CD14-positive monocyte (primary cell): ENCODE measurements around the gene MAST4. TPM values are rescaled to one million over a fixed set of nuclear protein-coding genes. Genes with fewer than 3 reads are reported as not detected.

ENCODE experiments used
- DNase-seq, 3 donors: peaks; one replicate each; pipeline ENCODE4 v3.0.0-alpha.2; 2011 to 2022
- H2AFZ ChIP-seq: 2 replicates; pipeline ENCODE4 v1.6.0; 2012; ENCODE audit warnings: mild to moderate bottlenecking, low read depth, low read length, inconsistent platforms; ENCODE audit not compliant: insufficient read depth, poor library complexity, severe bottlenecking
- H3K27ac ChIP-seq, 2 donors: 1 replicate in 1 of 2; 2 replicates in 1 of 2; pipeline ENCODE4 v1.5.1; 2012 to 2013; ENCODE audit warnings: low read length in 2 of 2, control low read depth in 1 of 2, inconsistent platforms in 1 of 2, low read depth in 1 of 2, mild to moderate bottlenecking in 1 of 2
- H3K27me3 ChIP-seq, 2 donors: one replicate each; pipeline versions ENCODE4 v1.6.0 to v1.6.1; 2011 to 2013; ENCODE audit warnings: low read length in 2 of 2; ENCODE audit not compliant: control insufficient read depth in 2 of 2, insufficient read depth in 2 of 2
- H3K36me3 ChIP-seq, 2 donors: replicated peaks in 1 of 2; 1 replicate in 1 of 2; 2 replicates in 1 of 2; pipeline versions ENCODE4 v1.5.1 to v1.6.1; 2012 to 2013; ENCODE audit warnings: low read length in 2 of 2, control low read depth in 1 of 2, inconsistent platforms in 1 of 2, mild to moderate bottlenecking in 1 of 2; ENCODE audit not compliant: insufficient read depth in 2 of 2, control insufficient read depth in 1 of 2
- H3K4me1 ChIP-seq, 2 donors: 1 replicate in 1 of 2; 2 replicates in 1 of 2; pipeline versions ENCODE4 v1.5.1 to v1.6.1; 2012 to 2013; ENCODE audit warnings: low read length in 2 of 2, control low read depth in 1 of 2, inconsistent platforms in 1 of 2, mild to moderate bottlenecking in 1 of 2, moderate library complexity in 1 of 2; ENCODE audit not compliant: insufficient read depth in 2 of 2, control insufficient read depth in 1 of 2
- H3K4me2 ChIP-seq: replicated peaks from 2 replicates; pipeline ENCODE3; 2012; ENCODE audit warnings: low read length, moderate library complexity, mild to moderate bottlenecking; ENCODE audit not compliant: poor library complexity, severe bottlenecking; ENCODE audit errors: extremely low read depth
- H3K4me3 ChIP-seq, 3 experiments: fragments of 200-600 bp in 1 of 3; sonication (generic) in 1 of 3; replicated peaks in 1 of 3; 1 replicate in 2 of 3; 2 replicates in 1 of 3; pipeline ENCODE4 v1.5.1; 2011 to 2013; ENCODE audit warnings: low read length in 3 of 3, mild to moderate bottlenecking in 3 of 3, control low read depth in 2 of 3, low read depth in 2 of 3, inconsistent platforms in 1 of 3, moderate library complexity in 1 of 3
- H3K79me2 ChIP-seq: 2 replicates; pipeline ENCODE4 v1.6.0; 2012; ENCODE audit warnings: mild to moderate bottlenecking, control low read depth, inconsistent platforms, low read length, moderate library complexity; ENCODE audit not compliant: insufficient read depth
- H3K9ac ChIP-seq: 2 replicates; pipeline ENCODE4 v1.6.0; 2017; ENCODE audit warnings: low read length, mild to moderate bottlenecking; ENCODE audit not compliant: insufficient read depth, poor library complexity, severe bottlenecking
- H3K9me3 ChIP-seq, 2 donors: replicated peaks in 1 of 2; 1 replicate in 1 of 2; 2 replicates in 1 of 2; pipeline versions ENCODE4 v1.5.1 to v1.6.1; 2012 to 2013; ENCODE audit warnings: low read length in 2 of 2, control low read depth in 1 of 2; ENCODE audit not compliant: control insufficient read depth in 1 of 2, insufficient read depth in 1 of 2
- H4K20me1 ChIP-seq: 2 replicates; pipeline ENCODE4 v1.6.0; 2012; ENCODE audit warnings: mild to moderate bottlenecking, low read length, control low read depth, moderate library complexity; ENCODE audit not compliant: insufficient read depth
- H3K27ac Mint-ChIP-seq, 7 donors: one replicate each; pipeline ENCODE4 v1.8.0; 2020; ENCODE audit warnings: mild to moderate bottlenecking in 7 of 7, mixed read lengths in 7 of 7, moderate library complexity in 6 of 7, inconsistent platforms in 2 of 7
- H3K27me3 Mint-ChIP-seq, 3 donors: one replicate each; pipeline ENCODE4 v1.8.0; 2021 to 2022; ENCODE audit warnings: low read depth in 3 of 3, mild to moderate bottlenecking in 3 of 3, mixed read lengths in 3 of 3, moderate library complexity in 3 of 3, inconsistent platforms in 1 of 3
- H3K36me3 Mint-ChIP-seq, 2 donors: one replicate each; pipeline ENCODE4 v1.8.0; 2020; ENCODE audit warnings: mixed read lengths in 2 of 2, inconsistent platforms in 1 of 2, mild to moderate bottlenecking in 1 of 2
- H3K4me1 Mint-ChIP-seq: one replicate; pipeline ENCODE4 v1.8.0; 2020; ENCODE audit warnings: mild to moderate bottlenecking, mixed read lengths
- H3K4me3 Mint-ChIP-seq, 2 donors: one replicate each; pipeline ENCODE4 v1.8.0; 2020; ENCODE audit warnings: mild to moderate bottlenecking in 2 of 2, mixed read lengths in 2 of 2, moderate library complexity in 1 of 2
- H3K9me3 Mint-ChIP-seq, 7 donors: one replicate each; pipeline ENCODE4 v1.8.0; 2020 to 2022; ENCODE audit warnings: mixed read lengths in 7 of 7, mild to moderate bottlenecking in 6 of 7, moderate library complexity in 6 of 7, inconsistent platforms in 2 of 7
- WGBS: methylation state at CpG from one replicate; pipeline ENCODE4 v1.1.5; 2013; ENCODE audit warnings: missing lambda C conversion rate; ENCODE audit not compliant: insufficient coverage; 5-methylcytosine and 5-hydroxymethylcytosine counted together
- intact Hi-C, 2 donors: fragments of 100-400 bp; cut with micrococcal nuclease; formaldehyde crosslinking; loops; one replicate each; pipeline versions ENCODE4 v1.15.0 to v1.15.1; 2023
- polyA plus RNA-seq, 3 donors: library from polyadenylated mRNA; depleted of rRNA in 1 of 3; unstranded in 2 of 3; stranded (reverse) in 1 of 3; fragments of 300-500 nt in 2 of 3; fragments of >200 nt in 1 of 3; fragmentation: Illumina TruSeq in 2 of 3; gene quantifications; 1 replicate in 2 of 3; 2 replicates in 1 of 3; pipeline ENCODE4 v1.2.3, GENCODE V29; 2012 to 2021
- TF ChIP-seq, protein P1 (sequence below): fragments of 200-600 bp; IDR thresholded peaks from one replicate; pipeline ENCODE4 v1.8.0; 2022; ENCODE audit warnings: antibody characterized with exemption, mild to moderate bottlenecking

The MAST4 gene
- polyA plus RNA-seq, 3 donors: 0.03 to 0.24 TPM; not detected in 1

DNA sequence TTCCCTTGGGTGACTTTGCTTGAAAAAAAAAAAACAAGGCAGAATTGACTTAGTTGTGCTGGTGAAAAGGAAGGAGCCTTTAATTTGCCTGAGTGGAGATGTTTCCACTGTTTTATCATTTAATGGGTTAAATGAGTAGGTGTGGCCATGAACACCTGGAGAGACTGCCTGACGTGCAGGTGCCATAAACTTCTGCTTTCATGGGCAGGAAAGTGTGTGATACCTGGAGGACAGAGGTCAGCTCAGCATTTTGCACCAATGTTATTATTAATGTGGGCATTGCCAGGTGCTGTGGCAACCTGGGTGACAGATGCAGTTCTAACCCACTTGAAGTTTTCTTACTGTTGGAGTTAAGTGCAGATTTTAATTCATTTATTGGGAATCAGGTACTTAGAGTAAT lies 455.0 kb downstream of the MAST4 start:
- Mint-ChIP-seq H3K27ac (no peak overlapping the region), H3K4me1 (peaks cover 14% of the 10 kb centered on the region), H3K27me3 (no peaks in the 10 kb centered on the region), H3K9me3 (no peaks in the 10 kb centered on the region), H3K4me3 (no peak overlapping the region), H3K36me3 (no peaks in the 10 kb centered on the region)
- H3K9ac ChIP-seq: no peak overlapping the region
- H2AFZ ChIP-seq: no peak overlapping the region
- no peaks in the 10 kb centered on the region for H3K9me3 ChIP-seq
- 89% methylated on average over 1 of the region's 1 CpG for WGBS
- H3K27ac ChIP-seq: no peak overlapping the region
- H4K20me1 ChIP-seq: no peaks in the 10 kb centered on the region
- no peaks in the 10 kb centered on the region for H3K27me3 ChIP-seq
- no peak overlapping the region for H3K4me2 ChIP-seq
- intact Hi-C loops: no loop called here
- H3K79me2 ChIP-seq: no peaks in the 10 kb centered on the region
- H3K4me1 ChIP-seq: no peaks in the 10 kb centered on the region
- H3K4me3 ChIP-seq: no peak overlapping the region
- no peak for DNase-seq
- no peaks in the 10 kb centered on the region for H3K36me3 ChIP-seq
- TF ChIP-seq, protein P1, sequence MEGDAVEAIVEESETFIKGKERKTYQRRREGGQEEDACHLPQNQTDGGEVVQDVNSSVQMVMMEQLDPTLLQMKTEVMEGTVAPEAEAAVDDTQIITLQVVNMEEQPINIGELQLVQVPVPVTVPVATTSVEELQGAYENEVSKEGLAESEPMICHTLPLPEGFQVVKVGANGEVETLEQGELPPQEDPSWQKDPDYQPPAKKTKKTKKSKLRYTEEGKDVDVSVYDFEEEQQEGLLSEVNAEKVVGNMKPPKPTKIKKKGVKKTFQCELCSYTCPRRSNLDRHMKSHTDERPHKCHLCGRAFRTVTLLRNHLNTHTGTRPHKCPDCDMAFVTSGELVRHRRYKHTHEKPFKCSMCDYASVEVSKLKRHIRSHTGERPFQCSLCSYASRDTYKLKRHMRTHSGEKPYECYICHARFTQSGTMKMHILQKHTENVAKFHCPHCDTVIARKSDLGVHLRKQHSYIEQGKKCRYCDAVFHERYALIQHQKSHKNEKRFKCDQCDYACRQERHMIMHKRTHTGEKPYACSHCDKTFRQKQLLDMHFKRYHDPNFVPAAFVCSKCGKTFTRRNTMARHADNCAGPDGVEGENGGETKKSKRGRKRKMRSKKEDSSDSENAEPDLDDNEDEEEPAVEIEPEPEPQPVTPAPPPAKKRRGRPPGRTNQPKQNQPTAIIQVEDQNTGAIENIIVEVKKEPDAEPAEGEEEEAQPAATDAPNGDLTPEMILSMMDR: no peak

DNA sequence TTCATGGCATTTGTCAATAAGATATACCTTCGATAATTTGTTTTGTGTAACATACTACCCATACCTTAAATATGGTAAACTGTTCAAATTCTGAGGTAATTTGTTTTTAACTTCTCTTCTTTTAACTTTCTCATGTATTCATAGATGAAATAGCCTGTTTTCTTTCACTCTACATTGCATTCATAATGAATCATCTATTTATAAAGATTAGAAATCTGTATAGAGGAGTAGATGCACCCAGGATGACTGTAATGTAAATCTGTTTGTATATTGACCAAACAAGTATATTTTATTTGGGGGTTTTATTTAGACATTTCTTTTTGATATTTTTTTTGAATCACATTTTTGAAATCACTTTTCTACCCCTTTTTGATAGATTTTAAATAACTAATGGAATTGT lies 455.8 kb downstream of the MAST4 start:
- no peak overlapping the region for H3K27ac ChIP-seq
- H3K4me3 Mint-ChIP-seq: no peak overlapping the region
- intact Hi-C loops: no loop called here
- H3K27me3 ChIP-seq: no peaks in the 10 kb centered on the region
- H3K36me3 ChIP-seq: no peaks in the 10 kb centered on the region
- no peaks in the 10 kb centered on the region for H3K4me1 ChIP-seq
- H3K4me2 ChIP-seq: no peak overlapping the region
- no peak for DNase-seq
- H3K4me3 ChIP-seq: no peak overlapping the region
- H4K20me1 ChIP-seq: no peaks in the 10 kb centered on the region
- TF ChIP-seq, protein P1: no peak
- no peak overlapping the region for H3K27ac Mint-ChIP-seq
- no peak overlapping the region for H2AFZ ChIP-seq
- H3K27me3 Mint-ChIP-seq: no peaks in the 10 kb centered on the region
- no peaks in the 10 kb centered on the region for H3K9me3 Mint-ChIP-seq
- H3K9ac ChIP-seq: no peak overlapping the region
- H3K9me3 ChIP-seq: no peaks in the 10 kb centered on the region
- peaks cover 14% of the 10 kb centered on the region for H3K4me1 Mint-ChIP-seq
- H3K36me3 Mint-ChIP-seq: no peaks in the 10 kb centered on the region
- no peaks in the 10 kb centered on the region for H3K79me2 ChIP-seq
- no CpG with 5 or more reads among the region's 1 CpG for WGBS
